ENCODE data around the gene TPGS1.

- TF ChIP-seq, protein P1, sequence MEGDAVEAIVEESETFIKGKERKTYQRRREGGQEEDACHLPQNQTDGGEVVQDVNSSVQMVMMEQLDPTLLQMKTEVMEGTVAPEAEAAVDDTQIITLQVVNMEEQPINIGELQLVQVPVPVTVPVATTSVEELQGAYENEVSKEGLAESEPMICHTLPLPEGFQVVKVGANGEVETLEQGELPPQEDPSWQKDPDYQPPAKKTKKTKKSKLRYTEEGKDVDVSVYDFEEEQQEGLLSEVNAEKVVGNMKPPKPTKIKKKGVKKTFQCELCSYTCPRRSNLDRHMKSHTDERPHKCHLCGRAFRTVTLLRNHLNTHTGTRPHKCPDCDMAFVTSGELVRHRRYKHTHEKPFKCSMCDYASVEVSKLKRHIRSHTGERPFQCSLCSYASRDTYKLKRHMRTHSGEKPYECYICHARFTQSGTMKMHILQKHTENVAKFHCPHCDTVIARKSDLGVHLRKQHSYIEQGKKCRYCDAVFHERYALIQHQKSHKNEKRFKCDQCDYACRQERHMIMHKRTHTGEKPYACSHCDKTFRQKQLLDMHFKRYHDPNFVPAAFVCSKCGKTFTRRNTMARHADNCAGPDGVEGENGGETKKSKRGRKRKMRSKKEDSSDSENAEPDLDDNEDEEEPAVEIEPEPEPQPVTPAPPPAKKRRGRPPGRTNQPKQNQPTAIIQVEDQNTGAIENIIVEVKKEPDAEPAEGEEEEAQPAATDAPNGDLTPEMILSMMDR (IDR thresholded peaks at IDR 0.05), result no peak
- TF ChIP-seq ZFX (IDR thresholded peaks at IDR 0.05; ENCODE audit: borderline replicate concordance), result no peak
Observed at GRCh38 chr19:531753-532560, 24.7 kb downstream of the TPGS1 start, which contains the start of gene CDC34.

Data from 22Rv1 (cell line).